SK-N-SH (cell line): ENCODE results near the gene ART1.

ENCODE experiments used
- CTCF ChIP-seq: fragments of 200-600 bp; sonication (generic); IDR thresholded peaks from 2 replicates; pipeline ENCODE4 v1.6.1; 2017; ENCODE audit warnings: antibody characterized with exemption, mild to moderate bottlenecking, moderate library complexity
- EP300 ChIP-seq, 2 experiments: IDR thresholded peaks; 2 replicates each; pipeline versions ENCODE4 v1.4.0 to v1.6.1; 2012; ENCODE audit warnings: borderline replicate concordance in 1 of 2, low read depth in 1 of 2, low read length in 1 of 2
- IRF3 ChIP-seq: fragments of 150-350 bp; IDR thresholded peaks from 2 replicates; pipeline ENCODE4 v1.6.1; 2016; ENCODE audit warnings: mild to moderate bottlenecking, low read depth, low read length
- NRF1 ChIP-seq: IDR thresholded peaks from 2 replicates; pipeline ENCODE4 v1.6.1; 2012; ENCODE audit warnings: low read depth, mild to moderate bottlenecking, low read length
- PBX3 ChIP-seq: IDR thresholded peaks from 2 replicates; pipeline ENCODE4; 2012
- POLR2AphosphoS5 ChIP-seq: IDR thresholded peaks from 2 replicates; pipeline ENCODE4 v1.6.1; 2012; ENCODE audit warnings: low read depth, low read length
- TCF12 ChIP-seq: IDR thresholded peaks from 2 replicates; pipeline ENCODE4 v1.4.0; 2012
- USF2 ChIP-seq: fragments of 150-350 bp; IDR thresholded peaks from 2 replicates; pipeline ENCODE4 v1.6.1; 2017; ENCODE audit warnings: antibody characterized with exemption, low read length, low read depth, borderline replicate concordance

GRCh38 chr11:3674189-3674588 lies 29.3 kb downstream of the ART1 start:
- TF ChIP-seq POLR2AphosphoS5 (no peak), CTCF (no peak), IRF3 (no peak), USF2 (no peak), PBX3 (no peak), NRF1 (no peak), TCF12 (no peak), EP300 (IDR thresholded peaks at IDR 0.05; ENCODE audit: borderline replicate concordance in 1 of 2, low read depth in 1 of 2, low read length in 1 of 2) (no peak)
